HG02970 (cell line): Measurements from ENCODE around the gene TOR1AIP1.
A peak's percentile ranks its signal among the peaks of the same experiment; 100 is the strongest.
"Not testable (repeated sequence)": the region's sequence is repeated elsewhere in the genome, so short reads cannot be mapped to it uniquely, and the experiment has no call there.

Experiments
- ATAC-seq: cut with Tn5 transposase; IDR thresholded peaks from one replicate; pipeline ENCODE4 v1.9.1; 2021; ENCODE audit warnings: mild to moderate bottlenecking, moderate library complexity, moderate number of reproducible peaks; ENCODE audit not compliant: unreplicated experiment, low FRiP score

Gene TOR1AIP1

DNA sequence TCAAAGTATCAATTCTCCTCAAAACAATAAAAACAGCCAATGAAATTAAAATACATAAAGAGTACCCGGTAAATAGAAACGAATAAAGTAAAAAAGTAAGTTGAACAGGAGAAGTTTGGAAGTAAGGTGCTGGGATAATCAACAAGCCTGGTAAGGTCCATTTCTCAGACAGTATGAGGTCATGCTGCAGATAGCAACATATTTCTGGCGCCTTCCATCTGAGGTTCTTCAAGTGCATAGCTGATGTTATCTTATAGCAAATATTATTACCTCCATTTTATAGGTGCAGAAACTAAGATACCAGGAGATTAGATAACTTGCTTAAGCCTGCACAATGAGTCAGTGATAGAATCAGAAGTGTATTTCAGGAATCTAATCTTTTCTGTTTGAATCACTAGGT is 48.8 kb downstream of the TOR1AIP1 start:
- no peak for ATAC-seq

DNA sequence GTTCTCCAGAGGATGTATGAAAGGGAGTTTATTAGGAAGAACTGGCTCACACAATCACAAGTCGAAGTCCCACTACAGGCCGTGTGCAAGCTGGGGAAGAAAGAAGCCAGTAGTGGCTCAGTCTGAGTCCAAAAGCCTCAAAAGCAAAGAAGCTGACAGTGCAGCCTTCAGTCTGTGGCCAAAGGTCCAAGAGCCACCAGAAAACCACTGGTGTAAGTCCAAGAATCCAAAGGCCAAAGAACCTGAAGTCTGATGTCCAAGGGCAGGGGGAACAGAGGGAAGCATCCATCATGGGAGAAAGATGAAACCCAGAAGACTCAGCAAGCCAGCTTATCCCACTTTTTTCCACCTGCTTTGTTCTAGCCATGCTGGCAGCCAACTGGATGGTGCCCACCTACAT is 51.1 kb downstream of the TOR1AIP1 start:
- no peak for ATAC-seq

DNA sequence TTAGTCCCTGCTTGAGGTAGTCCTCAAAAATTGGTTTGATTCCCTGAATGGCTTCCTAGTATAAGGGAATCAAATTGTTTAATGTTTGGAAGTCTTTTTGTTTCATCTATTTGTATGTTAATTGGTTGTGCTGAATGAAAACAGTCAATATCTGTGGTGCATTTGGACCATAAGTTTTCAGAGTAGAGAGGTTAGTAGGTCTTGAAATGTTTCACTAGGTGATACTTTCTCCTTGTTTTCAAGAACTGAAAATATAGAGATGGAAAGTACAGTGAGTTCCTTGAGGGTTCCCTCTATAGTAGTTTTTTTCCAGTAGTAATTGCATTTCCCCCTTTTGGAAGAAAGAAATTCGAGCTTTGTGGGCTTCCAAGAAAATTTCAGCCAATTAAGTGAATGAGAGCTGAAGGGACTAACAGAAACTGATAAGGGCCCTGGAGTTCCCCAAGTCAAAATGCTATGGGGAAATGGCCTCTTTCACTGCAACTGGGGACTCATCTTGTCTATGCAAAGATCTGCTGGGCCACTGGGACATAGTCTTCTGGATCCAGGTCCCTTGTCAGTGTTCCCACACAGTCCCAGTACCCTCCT is 53.9 kb downstream of the TOR1AIP1 start:
- ATAC-seq = no peak

DNA sequence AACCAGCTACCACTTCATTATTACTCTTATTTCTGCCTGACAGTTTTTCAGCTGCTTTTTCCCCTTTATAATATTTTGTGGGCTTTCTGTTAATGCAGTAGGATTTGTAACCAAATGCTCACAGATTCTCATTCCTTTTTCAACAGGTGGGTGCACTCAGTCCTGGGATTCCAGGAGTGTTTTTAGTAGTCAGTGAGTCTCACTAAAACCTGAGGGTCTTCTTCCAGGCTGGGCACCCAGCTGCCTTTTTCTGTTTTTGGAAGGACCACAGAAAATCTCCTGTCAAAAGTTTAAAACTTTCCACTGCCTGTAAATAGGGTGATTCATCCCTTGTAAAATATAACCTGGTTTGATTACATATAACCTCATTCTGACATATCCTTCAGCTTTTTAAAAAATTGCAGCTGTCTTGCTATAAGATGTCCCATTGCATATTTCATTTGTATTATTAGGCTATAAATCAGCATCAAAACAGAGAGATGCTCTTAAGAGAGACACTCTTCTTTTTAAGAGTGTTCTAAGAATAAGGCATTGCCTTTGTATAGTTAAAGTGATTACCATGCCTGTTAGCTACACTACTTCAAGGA is 55.7 kb downstream of the TOR1AIP1 start:
- ATAC-seq = no peak

DNA sequence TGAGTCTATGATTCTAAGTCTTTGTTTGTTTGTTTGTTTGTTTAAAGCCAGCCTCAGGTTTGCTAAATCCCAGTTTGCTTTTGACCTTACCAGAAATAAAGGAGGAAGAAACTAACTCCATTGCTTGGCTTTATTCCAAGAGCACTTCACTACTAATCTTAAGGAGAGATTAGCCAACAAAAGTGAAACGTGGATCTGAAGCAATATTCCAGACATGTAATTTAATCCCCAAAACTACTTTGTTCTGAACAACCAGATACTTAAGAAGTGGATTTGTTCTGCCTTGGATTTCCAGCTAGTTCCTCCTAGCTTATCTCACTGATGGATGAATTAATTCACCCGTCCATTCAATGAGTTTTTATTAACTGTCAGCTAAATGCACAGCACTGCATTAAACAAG is 56.7 kb downstream of the TOR1AIP1 start:
- ATAC-seq = no peak

DNA sequence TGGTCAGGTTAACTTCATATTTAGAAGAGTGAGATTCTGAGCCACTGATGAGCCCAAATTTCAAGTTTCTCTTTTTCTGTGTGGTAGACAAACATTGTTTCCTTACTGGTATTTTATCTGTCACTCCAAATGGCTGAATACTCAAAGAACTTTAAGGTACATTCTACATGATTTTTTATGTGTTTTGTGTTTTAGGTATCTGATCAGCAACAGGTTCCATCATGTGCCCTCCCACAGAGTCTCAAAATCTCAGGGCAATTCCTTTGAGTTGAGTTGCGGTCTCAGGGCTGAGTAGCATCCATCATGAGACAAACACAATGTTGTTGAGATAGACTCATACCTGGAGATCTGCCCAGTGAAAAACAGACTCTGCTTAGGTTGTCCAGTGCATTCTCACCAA is 57.9 kb downstream of the TOR1AIP1 start:
- ATAC-seq = no peak

DNA sequence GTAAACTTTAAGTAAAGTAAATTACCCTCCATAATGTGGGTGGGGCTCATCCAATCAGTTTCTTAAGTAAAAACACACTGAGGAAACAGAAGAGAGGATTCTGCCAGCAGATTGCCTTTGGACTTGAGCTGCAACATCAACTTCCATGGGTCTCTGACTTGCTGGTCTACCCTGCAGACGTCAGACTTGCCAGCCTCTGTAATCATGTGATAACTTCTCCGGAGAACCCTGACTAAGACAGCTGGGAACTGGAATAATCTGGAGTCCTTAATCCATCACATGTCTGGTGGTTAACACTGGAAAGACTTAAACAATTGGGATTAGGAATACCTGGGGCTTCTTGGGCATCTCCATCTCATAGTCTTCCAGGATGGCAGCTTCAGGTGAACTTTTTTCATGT is 59.4 kb downstream of the TOR1AIP1 start:
- ATAC-seq = no peak

DNA sequence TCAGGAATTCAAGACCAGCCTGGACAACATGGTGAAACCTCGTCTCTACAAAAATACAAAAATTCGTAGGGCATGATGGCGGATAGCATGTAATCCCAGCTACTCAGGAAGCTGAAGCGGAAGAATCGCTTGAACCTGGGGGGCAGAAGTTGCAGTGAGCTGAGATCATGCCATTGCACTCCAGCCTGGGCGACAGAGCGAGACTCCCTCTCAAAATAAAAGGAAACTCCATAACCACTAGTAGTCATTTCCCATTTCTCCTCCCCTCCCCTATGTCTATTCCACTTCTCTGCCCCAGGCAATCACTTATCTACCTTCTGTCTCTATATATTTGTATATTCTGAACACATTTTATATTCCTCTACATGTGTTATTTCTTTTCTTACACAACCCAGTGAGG is 68.6 kb downstream of the TOR1AIP1 start:
- ATAC-seq = no peak

DNA sequence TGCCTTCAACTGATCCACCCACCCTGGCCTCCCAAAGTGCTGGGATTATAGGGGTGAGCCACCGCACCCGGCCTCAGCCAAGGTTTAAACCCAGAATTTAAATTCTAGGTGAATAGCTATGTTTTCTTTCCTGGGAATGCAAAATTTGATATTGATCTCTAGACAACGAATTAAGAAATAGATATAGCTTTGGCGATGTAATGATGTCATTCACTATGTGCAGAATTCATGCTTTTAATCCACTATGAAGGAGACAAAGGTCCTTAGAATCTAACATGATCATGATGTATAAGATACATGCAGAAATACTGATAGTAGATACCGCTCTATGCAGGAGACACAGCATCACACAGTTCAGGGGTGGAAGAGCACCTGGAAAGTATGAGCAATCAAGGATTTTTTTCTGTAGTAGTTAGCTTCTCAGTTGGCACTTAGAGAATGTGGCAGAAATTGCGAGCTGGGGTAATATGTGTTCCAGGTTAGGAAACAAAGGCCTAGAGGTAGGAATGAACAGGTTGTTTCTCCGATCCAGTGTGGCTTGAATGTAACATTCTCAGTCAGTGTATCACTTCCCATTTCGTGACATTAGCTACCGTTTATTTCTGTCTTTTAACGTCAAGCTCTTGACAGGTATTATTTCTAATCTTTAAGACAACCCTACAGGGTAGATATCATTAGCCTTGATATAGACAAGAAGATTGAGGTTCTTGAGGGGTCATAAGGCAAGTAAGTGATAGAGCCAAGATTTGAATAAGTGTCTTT is 69.5 kb downstream of the TOR1AIP1 start:
- no peak for ATAC-seq

DNA sequence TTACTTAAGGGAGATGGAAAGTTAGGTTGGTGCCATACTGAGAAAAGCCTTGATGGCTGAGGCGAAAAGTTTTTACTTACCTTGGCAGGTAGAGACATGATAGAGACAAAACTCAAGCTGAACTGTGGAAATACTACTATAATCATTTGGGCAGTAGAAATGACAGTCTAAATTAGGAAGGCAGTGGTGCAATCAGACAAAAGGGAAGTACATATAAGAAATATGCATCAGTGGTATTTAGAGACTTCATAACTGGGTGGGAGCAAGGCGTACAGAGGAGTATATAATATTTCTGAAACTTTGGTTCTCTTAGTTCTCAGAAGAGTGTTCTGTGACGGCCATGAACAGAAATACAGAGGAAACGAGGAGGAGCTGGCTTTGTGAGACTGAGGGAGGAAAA is 70.1 kb downstream of the TOR1AIP1 start:
- ATAC-seq = no peak

DNA sequence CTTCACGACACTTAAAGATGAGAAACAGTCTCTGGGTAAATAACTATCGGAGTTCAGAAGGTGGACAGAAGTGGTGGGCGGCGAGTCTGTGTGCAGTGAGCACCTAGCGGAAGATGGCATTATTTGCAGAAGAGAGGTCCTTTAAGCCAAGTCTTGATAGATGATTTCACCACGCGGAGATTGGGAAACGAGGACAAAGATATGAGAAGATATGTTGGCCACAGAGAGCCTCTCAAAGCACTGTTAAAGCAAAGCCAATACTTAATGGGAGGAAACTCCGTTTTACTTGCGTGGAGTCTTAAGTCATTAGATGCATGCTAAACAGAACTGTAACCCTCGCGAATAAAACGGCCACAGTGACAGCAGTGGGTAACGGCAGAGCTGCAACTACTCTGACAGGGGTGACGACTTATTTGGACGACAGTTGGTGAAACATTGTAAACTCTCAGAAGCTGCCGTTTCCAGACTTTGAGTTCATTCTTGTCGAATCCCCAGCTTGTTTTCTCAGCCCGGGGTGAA is 71.9 kb downstream of the TOR1AIP1 start:
- no peak for ATAC-seq

DNA sequence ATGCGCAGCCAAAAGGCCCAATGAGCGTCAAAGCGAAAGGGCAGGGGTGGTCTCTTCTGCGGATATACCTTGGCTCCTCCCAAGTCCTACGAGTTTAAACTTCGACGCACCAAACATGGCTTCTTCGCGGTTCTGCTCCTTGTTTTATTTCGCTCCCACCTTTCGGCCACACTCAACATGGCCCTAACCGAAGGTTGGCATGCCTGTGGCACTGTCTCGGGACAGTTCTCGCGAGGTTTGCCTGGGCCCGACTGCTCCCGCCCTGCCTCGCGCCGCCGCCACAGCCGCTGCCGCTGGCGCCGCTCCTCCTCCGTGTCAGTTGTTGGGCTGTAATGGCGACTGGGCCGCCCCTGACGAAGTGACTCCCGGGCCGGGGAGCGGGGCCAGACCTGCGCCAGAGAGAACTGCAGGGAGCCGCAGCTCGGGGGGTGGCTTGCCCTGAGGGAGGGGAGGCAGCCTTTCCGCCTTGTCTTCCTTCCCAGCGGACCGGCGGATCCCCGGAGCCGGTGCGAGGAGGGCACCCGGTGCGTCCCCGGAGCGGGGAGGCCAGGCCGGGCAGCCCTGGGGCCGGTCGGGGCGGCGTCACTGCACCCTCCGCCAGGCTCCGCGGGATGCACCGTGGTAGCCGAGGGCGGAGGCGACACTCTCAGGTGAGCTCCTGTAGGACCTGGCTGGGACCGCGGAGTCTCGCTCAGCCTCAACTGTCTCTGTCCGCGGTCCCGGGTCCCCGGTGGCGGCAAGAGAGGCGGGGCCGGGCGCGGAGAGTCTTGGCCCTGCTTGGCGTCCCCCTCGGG is 72.6 kb downstream of the TOR1AIP1 start, which contains the start of gene CEP350:
Gene CEP350 (plus strand): TSS at position 318 of the 794 bp plus-strand sequence. CDS start 31,372 bp downstream, outside the sequence.
- peak; percentile 92 for ATAC-seq

DNA sequence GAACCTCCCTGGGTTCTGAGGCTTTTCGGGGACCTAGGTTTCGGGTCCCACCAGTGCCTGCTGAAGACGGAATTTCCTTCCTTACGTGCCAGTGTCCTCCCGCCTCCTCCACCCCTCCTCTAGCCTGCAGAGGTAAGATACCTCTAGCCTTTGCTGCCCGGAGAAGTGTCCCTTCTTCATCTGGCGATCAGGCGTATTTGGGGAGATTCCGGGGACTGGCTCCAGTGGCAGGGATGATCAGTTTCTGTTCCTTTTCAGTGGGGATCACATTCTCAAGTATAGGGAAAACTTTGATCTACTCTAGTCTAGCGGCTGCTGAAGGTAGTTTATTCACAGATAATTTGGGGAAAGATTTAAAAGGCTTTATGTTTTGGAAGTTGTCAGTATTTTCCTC is 73.2 kb downstream of the TOR1AIP1 start:
- ATAC-seq = no peak

DNA sequence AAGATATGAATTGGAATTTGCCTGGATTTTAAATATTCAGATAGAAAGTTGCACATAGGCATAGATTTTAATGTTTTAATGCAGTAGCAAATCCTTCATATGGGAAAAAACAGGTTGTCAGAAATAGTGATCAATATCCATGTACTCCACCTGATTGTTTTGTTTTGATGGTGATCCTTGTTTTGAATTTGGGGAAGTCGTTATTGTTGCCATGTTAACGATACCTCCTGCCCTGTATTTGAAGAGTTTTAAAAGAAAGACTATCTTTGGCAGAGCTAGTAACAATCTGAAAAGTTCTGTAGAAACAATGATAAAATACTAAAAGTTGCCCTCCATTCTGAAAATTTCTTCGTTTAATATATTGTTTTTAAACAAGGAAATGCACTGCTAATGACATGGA is 73.6 kb downstream of the TOR1AIP1 start:
- no peak for ATAC-seq

DNA sequence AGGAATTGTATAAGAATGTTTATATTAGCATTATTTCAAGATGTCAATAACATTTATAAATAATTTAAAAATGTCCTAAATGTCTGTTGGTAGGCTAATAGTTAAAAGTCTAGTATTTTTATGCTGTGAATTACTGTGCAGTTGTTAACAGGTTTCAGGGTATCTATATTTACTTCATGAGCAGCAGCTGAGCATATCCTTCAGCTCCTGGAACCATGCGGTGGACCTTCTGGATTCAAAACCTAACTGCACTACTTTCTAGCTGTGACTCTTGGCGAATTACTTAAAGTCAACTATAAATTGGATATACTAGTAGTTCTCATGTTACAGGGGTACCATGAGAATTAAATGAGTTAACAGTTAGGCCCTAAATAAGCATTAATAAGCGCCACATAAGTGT is 76.3 kb downstream of the TOR1AIP1 start:
- ATAC-seq = no peak

DNA sequence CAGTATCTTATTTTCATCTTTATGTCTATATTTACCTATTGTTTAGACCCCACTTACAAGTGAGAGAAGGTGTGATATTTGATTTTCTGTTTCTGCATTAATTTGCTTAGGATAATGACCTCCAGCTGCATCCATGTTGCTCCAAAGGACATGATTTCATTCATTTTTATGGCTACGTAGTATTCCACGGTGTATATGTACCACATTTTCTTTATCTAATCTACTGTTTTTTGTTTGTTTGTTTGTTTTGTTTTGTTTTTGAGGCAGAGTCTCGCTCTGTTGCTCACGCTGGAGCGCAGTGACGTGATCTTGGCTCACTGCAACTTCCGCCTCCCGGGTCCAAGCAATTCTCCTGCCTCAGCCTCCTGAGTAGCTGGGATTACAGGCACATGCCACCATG is 80.1 kb downstream of the TOR1AIP1 start:
- ATAC-seq = not testable (repeated sequence)

DNA sequence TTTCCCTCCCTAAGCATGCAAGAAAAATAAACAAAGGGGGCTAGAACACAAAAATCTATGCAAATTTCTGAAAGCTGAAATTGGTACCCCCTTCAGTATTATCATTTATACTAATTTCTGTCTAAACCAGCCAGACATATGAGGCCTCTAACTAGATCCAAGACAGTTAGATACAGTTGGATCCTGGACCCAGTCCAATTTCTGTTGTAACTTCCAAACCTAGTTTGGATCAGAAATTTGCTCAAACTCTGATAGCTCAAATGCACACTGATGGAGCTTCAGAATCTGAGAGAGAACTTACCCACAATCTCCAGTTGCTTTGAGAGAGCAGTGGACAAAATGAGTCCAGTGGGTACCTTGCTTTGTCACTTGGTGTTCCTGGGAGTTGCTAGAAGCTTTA is 84.5 kb downstream of the TOR1AIP1 start:
- ATAC-seq = no peak

DNA sequence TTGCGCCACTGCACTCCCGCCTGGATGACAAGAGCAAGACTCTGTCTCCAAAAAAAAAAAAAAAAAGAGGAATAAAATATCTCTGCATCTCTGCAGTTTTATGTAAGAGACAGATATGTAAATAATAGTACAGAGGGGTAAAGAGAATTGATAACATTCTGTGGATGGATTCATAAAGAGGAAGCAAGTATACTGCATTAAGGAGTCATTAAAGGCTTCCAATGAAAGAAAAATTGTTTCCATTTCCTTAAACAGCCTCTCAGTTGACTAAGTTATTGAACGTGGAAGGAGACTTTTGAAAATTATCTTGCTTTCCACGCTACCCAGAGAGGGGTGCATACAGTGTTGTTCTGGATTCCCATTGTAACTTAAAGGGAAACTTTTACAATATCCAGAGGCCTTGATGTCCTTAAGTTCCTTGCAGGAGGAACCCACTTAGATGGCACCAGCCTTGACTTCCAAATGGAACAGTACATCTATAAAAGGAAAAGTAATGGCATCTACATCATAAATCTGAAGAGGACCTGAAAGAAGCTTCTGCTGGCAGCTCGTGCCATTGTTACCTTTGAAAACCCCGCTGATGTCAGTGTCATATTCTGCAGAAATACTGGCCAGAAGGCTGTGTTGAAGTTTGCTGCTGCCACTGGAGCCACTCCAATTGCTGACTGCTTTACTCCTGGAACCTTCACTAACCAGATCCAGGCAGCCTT is 86.4 kb downstream of the TOR1AIP1 start:
- no peak for ATAC-seq

DNA sequence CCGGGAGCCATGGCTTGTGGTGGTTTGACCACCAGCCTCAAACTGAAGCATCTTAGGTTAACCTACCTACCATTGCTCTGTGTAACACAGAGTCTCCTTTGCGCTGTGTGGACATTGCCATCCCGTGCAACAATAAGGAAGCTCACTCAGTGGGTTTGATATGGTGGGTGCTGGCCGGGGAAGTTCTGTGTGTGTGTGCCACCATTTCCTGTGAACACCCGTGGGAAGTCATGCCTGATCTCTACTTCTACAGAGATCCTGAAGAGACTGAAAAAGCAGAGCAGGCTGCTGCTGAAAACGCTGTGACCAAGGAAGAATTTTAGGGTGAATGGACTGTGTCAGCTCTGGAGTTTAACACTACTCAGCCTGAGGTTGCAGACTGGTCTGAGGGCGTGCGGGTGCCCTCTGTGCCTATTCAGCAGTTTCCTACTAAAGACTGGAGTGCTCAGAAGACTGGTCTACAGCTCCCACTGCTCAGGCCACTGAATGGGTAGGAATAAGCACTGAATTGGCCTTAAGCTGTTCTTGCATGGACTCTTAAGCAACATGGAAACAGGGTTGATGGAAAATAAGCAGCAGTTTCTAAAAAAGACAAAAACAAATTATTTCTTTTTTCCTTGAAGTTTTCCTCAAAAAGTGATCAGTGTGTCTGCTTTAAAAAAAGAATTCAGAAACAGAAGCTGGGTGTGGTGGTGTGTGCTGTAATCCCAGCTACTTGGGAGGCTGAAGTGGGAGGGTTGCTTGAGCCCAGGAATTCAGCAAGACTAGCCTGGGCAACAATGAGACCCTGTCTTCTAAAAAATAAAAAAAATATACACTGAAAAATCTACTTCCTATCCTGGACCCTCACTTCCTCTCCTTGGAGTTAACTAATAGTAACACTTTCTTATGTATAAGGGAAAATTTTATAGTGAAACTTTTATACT is 87.2 kb downstream of the TOR1AIP1 start:
- no peak for ATAC-seq
